GM19372 (cell line): ENCODE data around the gene MADD.

Source experiments
- ATAC-seq: cut with Tn5 transposase; IDR thresholded peaks from one replicate; pipeline ENCODE4 v1.9.1; 2021; ENCODE audit warnings: mild to moderate bottlenecking, low read depth, moderate library complexity; ENCODE audit not compliant: unreplicated experiment

Gene MADD

DNA sequence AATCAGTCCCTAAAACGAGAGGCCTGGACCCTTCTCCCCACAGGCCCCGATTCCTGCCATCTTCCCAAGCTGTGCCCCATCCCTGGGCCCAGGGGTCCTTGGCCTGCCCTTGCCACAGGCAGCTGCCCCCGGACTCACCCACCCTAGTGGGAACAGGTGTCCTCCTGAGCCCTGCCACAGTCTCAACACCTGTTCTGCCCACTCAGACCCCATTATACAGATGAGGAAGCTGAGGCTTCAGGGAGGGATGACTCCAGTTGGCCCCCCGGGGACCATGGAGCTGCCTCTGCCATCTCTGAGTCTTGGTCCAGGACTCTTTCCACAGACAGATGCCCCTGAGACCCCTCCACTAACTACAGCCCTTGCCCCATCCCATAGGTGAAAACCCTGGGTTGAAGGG, 66.7 kb downstream of the MADD start:
- no peak for ATAC-seq

DNA sequence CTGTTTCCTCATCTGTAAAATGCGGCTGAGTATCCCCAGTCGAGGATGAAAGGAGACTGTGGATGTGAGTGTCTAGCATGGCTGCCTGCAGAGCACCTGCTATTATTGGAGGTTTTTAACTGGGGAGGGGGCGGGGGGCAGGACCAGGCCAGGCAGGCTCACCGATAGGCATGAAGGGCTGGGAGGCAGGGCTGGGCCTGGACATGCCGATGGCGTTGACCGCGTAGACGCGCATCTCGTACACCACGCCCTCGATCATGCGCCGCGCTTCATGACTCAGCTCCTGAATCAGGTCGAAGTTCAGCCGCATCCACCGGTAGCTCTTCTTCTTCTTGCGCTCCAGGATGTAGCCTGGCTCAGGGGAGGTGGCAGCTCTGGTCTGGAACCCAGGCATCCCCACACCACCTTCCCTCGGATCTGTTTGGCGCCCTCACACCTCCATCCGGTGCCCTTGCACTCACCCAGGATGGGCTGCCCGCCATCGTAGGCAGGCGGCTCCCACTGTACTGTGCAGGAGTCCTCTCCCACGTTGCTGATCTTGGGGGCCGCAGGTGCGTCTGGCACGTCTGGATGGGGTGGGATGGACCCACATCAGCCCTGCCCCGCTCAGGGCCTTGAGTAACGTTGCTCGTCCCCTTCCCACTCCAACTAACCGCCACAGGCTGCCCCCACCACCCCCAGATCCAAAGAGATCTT, 67.4 kb downstream of the MADD start:
- ATAC-seq = no peak

DNA sequence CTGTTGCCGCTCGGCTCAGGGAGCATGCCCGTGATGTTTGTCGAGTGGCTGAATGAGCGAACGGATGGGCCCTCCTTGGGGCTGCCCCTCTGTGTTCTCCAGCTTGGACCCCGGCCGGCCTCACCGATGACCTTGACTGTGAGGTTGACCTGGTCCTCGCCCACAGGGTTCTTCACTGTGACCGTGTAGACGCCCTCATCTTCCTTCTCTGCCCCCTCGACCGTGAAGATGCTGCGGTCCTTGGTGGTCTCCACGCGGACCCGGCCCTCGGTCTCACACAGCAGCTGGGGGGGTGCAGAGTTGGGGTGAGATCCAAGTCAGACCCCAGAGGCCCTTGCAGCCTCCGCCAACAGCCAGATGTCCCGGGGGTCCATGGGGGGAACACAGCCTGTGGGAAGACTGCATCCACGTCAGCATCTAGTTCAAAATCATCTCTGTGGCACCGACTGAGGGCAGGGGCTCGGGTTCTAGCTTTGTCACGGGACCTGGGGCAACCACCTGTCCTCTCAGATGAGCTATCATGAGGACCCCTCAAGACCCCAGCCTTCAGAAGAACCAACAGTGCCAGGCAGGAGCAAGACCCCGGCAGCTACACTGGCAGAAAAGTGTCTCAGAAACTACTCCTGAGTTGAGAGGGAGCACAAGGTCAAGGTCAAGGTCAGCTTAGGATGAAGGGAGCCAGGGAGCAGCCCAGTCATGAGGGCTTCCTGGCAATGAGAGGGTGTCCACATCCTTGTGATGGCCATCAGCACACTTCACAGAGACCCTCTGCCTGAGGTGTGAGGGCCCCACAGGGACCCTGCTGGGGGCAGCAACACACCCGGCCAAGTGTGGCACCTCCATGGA, 68.7 kb downstream of the MADD start:
- no peak for ATAC-seq

DNA sequence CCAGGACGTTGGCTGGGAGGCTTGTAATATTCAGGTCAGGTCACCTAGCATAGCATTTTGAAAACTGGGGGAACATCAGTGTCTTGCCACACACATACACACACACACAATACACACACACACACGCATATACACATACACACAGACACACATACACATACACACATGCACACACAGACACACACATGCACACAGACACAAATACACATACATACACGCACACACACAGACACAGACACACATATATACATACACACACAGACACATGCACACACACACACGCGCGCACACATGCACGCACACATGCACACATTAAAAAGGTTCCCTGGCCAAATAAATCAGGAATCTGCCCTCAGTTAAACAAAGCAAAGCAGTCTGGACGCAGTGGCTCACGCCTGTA, 70.1 kb downstream of the MADD start:
- ATAC-seq = no peak

- ATAC-seq = no peak
Measured at GRCh38 chr11:47340980-47341775, 71.2 kb downstream of the MADD start.

- ATAC-seq = no peak
Measured at GRCh38 chr11:47342036-47342803, 72.3 kb downstream of the MADD start.

DNA sequence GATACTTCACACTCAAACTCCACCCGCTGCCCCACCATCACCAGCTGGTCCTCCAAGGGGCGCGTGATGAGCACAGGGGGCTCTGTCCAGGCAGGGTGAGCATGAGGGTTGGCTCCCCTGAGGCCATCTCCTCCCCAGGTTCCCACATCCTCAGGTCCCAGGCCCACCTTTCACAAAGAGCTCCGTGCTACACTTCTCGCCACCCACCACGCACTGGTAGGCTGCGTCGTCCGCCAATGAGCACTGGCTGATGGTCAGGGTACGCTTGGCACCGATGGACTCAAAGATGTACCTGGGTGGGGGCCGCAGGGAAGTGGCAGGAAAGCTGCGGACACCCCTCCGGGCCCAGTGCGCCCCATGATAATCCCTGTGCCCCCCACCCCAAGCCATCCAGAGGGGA, 72.9 kb downstream of the MADD start:
- no peak for ATAC-seq

DNA sequence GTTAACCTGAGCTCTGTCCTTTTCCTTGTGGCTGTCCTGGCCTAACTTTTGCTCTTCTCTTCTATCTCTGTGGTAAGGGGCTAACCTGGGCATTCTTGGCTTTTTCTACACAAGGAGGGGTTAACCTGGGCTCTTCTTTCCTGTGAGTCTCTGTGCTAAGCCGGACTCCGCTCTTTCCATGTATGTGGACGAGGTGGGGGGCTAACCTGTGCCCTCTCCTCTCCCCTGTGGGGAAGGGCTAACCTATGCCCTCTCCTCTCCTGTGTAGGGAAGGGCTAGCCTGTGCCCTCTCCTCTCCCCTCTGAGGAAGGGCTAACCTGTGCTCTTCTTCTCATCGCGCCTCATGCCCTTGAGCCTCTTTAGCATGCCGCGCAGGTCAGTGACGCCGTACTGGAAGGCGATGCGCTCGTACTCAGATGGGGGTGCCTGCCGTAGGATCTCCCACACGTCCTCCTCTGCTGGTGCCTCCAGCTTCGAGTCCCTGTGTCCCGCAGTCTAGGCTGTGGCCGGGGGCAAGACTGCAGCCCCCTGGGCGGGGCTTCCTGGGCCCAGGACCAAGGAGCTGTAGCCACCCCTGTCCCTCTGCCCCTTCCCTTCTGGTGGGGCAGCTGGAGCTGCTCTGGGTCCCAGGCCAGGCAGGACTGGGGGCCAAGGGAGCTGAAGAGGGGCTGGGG, 76.1 kb downstream of the MADD start:
- ATAC-seq = no peak

DNA sequence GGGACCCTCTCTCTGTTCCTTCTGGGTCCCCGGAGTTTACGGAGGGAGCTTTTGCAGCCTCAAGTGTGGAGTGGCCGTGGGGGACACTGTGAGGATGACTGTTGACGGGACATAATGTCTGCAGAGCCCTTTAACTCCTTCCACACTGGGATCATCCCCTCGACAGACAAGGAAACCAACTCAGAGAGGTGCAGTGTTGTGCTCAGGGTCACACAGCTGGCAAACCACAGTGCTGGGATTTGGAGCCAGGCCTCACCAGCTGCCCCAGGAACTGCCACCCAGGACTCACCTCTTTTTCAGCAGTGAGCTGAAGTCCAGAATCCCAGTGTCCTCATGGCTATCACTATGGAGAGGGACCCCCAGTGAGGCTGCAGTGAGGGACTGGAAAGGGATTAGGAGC, 77.2 kb downstream of the MADD start:
- ATAC-seq = no peak

DNA sequence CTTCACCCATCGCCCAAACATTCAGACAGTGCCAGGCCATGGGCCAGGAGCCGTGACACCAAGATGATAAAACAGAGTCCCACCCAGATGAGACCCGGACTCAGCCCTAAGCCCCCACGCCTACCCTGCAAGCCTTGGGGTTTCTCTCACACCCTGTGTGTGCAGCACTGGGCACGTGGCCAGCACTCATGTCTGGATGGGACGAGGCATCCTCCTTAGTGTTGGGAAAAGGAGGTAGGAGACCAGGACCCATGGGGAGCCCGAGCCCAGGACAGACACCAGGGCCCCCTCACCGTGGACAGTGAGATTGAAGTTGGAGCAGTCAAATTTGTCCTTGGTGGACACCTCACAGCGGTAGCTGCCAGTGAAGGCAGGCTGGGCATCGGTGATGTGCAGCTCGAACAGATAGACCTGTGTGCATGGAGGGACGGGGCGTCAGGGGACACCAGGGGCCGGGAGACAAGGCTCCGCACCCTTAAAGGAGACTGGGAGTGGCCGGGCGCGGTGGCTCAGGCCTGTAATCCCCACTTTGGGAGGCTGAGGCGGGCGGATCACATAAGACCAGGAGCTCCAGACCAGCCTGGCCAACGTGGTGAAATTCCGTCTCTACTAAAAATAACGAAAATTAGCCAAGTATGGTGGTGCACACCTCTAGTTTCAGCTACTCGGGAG, 78.3 kb downstream of the MADD start:
- ATAC-seq = no peak

GRCh38 chr11:47348859-47349258, 78.9 kb downstream of the MADD start:
- no peak for ATAC-seq

DNA sequence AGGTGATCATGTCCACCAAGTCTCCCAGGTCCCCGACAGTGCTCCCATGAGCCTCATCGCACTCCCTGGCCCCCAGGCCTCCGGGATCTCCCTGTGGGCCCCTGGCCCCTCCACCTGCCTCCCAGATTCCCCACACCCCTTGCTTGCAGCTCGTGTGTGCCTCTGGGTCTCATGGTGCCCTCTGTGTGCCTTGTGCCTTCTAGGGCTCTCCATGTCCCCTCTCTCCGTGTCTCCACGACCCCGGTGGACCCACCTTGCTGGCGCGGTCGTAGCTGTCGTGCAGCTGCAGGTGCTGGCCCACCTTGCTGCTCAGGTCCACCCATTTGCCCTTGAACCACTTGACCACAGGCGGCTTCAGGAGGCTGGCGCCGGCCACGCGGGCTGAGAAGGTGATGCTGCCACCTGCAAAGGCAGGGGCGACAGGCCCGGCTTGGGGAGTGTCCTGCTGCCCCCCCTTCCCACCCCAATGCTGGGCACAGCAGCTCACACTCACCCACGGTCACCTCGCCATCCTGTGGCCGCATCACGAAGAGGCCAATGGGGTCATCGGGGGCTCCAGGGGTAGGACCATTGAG, 79.7 kb downstream of the MADD start:
- ATAC-seq = no peak

- no peak for ATAC-seq
Measured at GRCh38 chr11:47350315-47350714, 80.4 kb downstream of the MADD start.

DNA sequence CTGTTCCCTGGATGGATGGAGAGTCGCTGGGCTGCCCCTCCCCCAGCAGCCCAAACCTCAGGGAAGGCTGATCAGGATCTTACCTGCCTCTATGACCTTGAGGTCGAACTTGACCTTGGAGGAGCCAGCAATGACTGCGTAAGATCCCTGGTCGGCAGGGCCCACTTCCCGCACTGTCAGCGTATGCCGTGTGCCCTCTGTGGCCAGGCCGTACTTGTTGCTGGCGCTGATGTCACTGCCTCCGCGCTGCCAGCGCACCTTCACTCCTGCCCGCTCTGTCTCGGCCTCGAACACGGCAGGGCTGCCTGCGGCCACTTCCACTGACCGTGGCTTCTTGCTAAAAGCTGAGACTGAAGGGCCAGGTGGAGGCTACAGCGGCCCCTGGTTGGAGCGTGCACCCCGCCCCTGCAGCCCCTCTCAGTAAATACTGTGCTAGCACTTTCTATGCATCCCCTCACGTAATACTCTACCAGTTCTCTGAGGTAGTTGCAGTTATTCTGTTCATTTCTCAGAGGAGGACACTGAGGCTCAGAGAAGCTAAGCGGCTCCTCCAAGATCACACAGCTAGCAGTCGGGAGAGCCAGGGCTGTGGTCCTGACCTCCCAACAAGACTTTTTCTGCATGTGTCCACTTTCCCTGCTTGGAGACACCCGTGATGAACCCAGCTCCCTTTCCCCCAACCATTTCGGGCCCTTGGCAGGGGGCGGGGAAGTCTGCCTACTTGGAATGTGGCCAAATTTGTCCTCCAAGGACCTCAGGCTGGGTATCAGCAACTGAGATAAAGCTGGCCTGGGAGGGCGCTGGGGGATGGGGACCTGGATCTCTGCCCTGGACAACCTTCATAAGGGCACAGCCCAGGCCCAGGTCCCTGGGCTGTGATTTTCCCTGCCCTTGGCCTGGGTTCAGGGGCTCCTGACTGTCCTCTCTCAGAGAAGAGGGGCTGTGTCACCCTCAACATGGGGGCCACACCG, 81.5 kb downstream of the MADD start:
- no peak for ATAC-seq

DNA sequence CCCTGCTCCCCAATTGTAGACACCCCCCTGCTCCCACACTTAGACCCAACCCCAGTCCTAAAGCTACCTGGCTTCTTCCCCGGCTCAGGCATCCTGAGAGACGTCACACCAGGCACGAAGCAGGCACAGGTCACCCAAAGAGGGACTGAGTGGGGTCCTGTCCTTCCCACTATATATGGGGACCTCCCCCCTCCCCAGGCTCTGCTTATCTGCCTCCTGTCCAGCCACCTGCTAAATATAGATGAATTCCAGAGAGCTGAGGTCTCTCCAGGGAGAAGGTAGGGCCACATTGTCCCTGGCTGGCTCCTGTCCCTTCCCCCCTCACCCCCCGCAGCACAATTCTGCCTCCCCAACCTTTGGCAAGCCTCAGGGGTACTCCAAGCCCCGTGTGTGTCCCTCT, 82.6 kb downstream of the MADD start, which contains the start of gene MYBPC3:
Gene MYBPC3 (minus strand): TSS at position 147 of the 400 bp plus-strand sequence. CDS start 55 bp downstream, at position 92.
- ATAC-seq = no peak

DNA sequence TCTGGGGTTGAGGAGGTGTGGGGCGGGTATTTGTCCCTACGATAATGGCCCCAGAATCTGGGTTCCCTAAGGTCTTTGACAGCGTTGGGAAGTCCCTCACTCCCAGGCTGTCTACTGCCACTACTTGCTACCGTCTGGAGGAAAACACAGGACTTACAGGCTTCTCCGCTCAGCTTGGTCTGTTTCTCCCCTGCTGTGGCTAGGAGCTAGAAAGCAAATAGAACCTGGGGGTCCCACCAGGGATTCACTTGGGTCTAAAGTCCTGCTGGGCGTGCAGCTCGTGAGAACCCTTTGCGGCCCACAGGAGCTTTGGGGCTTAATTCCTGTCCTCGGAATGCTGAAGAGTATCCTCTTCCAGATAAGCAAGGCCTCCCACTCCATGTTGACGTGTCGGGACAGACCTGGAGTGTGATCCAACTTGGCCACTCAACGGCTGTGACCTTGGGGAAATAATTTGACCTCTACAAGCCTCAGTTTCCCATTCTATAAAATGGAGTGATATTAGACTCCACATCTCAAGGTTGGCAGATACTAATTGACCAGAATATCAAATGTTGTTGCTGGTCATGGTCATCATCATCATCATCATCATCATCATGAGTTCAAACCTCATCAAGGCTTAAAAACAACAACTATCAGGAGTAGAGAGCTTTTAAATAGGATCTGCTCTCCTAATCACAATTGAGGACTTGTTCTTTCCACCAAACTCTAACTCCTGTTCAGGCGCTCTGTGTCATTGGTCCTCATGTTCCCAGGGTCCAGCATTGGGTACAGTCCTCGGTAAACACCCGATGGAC, 84.2 kb downstream of the MADD start:
- ATAC-seq = no peak

- no peak for ATAC-seq
Measured at GRCh38 chr11:47354913-47355282, 85.0 kb downstream of the MADD start.
